Measurements from ENCODE around the gene NPHP4. TPM values are rescaled to one million over a fixed set of nuclear protein-coding genes. Genes with fewer than 3 reads are reported as not detected.

Gene NPHP4
- total and polyA plus RNA-seq, 4 donors = 1.7 to 5.6 (median 3.5) TPM

DNA sequence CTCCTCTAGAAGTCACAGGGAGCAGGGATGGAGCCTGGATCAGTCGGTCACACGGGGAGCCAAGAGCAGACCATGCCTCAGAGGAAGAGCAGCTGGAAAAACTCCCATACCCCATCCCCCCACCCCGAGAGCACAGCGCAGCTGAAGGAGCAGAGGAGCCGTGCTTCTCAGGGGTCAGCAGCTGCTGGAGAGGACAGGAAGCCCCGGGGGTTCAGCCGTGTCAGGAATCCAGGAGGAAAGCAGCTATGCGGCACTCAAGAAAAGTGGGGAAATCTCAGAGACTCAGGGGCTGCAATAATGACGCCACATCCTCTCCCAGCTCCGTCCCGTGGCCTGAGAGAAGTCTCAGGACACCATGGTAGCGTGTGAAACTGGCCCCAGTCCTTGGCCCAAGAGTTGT lies 102.3 kb downstream of the NPHP4 start:
- Histone ChIP-seq H3K27ac (ENCODE audit: low read depth in 1 of 2, low read length in 2 of 2) (no peak overlapping the region), H3K9ac (ENCODE audit: low read depth in 1 of 2, low read length in 2 of 2) (no peak overlapping the region), H3K27me3 (ENCODE audit: control insufficient read depth in 4 of 4, insufficient read depth in 4 of 4, low read length in 3 of 4) (no peaks in the 10 kb centered on the region), H3K36me3 (ENCODE audit: control insufficient read depth in 4 of 4, insufficient read depth in 3 of 4, low read depth in 1 of 4, low read length in 3 of 4) (no peaks in the 10 kb centered on the region), H3K4me3 (ENCODE audit: low read depth in 1 of 3, low read length in 3 of 3) (no peak overlapping the region), H3K9me3 (ENCODE audit: control insufficient read depth in 4 of 4, low read length in 3 of 4) (no peaks in the 10 kb centered on the region), H3K4me1 (ENCODE audit: control insufficient read depth in 4 of 4, insufficient read depth in 4 of 4, low read length in 3 of 4) (no peaks in the 10 kb centered on the region)
- no peak for DNase-seq (ENCODE audit: low spot score)
- no peak for TF ChIP-seq SP1 (IDR thresholded peaks at IDR 0.05)
- no peak for TF ChIP-seq YY1 (IDR thresholded peaks at IDR 0.05)
- no peak for TF ChIP-seq JUND (IDR thresholded peaks at IDR 0.05)
- TF ChIP-seq TAF1 (conservative IDR thresholded peaks at IDR 0.05) = no peak
- TF ChIP-seq, protein P1, sequence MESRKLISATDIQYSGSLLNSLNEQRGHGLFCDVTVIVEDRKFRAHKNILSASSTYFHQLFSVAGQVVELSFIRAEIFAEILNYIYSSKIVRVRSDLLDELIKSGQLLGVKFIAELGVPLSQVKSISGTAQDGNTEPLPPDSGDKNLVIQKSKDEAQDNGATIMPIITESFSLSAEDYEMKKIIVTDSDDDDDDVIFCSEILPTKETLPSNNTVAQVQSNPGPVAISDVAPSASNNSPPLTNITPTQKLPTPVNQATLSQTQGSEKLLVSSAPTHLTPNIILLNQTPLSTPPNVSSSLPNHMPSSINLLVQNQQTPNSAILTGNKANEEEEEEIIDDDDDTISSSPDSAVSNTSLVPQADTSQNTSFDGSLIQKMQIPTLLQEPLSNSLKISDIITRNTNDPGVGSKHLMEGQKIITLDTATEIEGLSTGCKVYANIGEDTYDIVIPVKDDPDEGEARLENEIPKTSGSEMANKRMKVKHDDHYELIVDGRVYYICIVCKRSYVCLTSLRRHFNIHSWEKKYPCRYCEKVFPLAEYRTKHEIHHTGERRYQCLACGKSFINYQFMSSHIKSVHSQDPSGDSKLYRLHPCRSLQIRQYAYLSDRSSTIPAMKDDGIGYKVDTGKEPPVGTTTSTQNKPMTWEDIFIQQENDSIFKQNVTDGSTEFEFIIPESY (IDR thresholded peaks at IDR 0.05) = no peak
- WGBS = 84% methylated on average over 12 of the region's 12 CpGs

DNA sequence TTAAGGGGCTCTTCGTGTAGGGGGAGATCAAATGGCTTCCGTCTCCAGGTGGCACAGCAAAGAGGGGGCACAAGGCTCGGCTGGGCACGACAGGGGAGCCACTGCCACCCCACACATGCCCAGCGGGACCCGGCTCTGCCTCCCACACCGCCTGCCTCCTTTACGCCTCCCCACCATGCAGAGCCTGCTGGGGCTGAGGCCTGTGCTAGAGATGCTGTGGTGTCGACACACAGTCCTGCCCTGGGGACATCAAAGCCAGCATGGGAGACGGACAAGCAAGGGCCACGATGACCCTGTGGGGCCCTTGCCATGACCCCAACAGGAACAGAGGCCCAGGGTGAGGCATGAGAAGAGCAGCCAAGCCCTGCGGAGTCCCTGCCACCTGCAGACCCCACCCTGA lies 102.8 kb downstream of the NPHP4 start:
- DNase-seq (ENCODE audit: low spot score) = no peak
- TF ChIP-seq SP1 (IDR thresholded peaks at IDR 0.05) = no peak
- TF ChIP-seq, protein P2, sequence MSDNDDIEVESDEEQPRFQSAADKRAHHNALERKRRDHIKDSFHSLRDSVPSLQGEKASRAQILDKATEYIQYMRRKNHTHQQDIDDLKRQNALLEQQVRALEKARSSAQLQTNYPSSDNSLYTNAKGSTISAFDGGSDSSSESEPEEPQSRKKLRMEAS (IDR thresholded peaks at IDR 0.05) = no peak
- TF ChIP-seq HNF4G (IDR thresholded peaks at IDR 0.05) = no peak
- no peak for TF ChIP-seq FOXA2 (IDR thresholded peaks at IDR 0.05)
- TF ChIP-seq EGR1 (IDR thresholded peaks at IDR 0.05; ENCODE audit: low read depth in 2 of 2) = no peak
- TF ChIP-seq YY1 (IDR thresholded peaks at IDR 0.05) = no peak
- TF ChIP-seq NR2F2 (IDR thresholded peaks at IDR 0.05) = no peak
- TF ChIP-seq FOXA1 (IDR thresholded peaks at IDR 0.05) = no peak
- TF ChIP-seq, protein P1 (IDR thresholded peaks at IDR 0.05) = no peak
- TF ChIP-seq, protein P3, sequence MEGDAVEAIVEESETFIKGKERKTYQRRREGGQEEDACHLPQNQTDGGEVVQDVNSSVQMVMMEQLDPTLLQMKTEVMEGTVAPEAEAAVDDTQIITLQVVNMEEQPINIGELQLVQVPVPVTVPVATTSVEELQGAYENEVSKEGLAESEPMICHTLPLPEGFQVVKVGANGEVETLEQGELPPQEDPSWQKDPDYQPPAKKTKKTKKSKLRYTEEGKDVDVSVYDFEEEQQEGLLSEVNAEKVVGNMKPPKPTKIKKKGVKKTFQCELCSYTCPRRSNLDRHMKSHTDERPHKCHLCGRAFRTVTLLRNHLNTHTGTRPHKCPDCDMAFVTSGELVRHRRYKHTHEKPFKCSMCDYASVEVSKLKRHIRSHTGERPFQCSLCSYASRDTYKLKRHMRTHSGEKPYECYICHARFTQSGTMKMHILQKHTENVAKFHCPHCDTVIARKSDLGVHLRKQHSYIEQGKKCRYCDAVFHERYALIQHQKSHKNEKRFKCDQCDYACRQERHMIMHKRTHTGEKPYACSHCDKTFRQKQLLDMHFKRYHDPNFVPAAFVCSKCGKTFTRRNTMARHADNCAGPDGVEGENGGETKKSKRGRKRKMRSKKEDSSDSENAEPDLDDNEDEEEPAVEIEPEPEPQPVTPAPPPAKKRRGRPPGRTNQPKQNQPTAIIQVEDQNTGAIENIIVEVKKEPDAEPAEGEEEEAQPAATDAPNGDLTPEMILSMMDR (IDR thresholded peaks at IDR 0.05; ENCODE audit: low read depth, low read length, missing input control) = no peak
- TF ChIP-seq RAD21 (IDR thresholded peaks at IDR 0.05) = no peak
- TF ChIP-seq JUND (IDR thresholded peaks at IDR 0.05) = no peak
- TF ChIP-seq, protein P4, sequence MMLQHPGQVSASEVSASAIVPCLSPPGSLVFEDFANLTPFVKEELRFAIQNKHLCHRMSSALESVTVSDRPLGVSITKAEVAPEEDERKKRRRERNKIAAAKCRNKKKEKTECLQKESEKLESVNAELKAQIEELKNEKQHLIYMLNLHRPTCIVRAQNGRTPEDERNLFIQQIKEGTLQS (IDR thresholded peaks at IDR 0.05) = no peak
- TF ChIP-seq HNF4A (conservative IDR thresholded peaks at IDR 0.05) = no peak
- TF ChIP-seq TAF1 (conservative IDR thresholded peaks at IDR 0.05) = no peak
- TF ChIP-seq RXRA (IDR thresholded peaks at IDR 0.05) = no peak
- no peak for TF ChIP-seq GABPA (IDR thresholded peaks at IDR 0.05 in 1 of 2, conservative IDR thresholded peaks at IDR 0.05 in 1 of 2)
- no peak overlapping the region for H3K27ac ChIP-seq (ENCODE audit: low read depth in 1 of 2, low read length in 2 of 2)
- no peaks in the 10 kb centered on the region for H3K9me3 ChIP-seq (ENCODE audit: control insufficient read depth in 4 of 4, low read length in 3 of 4)
- H3K4me3 ChIP-seq (ENCODE audit: low read depth in 1 of 3, low read length in 3 of 3) = no peak overlapping the region
- no peaks in the 10 kb centered on the region for H3K27me3 ChIP-seq (ENCODE audit: control insufficient read depth in 4 of 4, insufficient read depth in 4 of 4, low read length in 3 of 4)
- 95% methylated on average over 12 of the region's 12 CpGs for WGBS
- no peaks in the 10 kb centered on the region for H3K36me3 ChIP-seq (ENCODE audit: control insufficient read depth in 4 of 4, insufficient read depth in 3 of 4, low read depth in 1 of 4, low read length in 3 of 4)
- H3K9ac ChIP-seq (ENCODE audit: low read depth in 1 of 2, low read length in 2 of 2) = no peak overlapping the region
- H3K4me1 ChIP-seq (ENCODE audit: control insufficient read depth in 4 of 4, insufficient read depth in 4 of 4, low read length in 3 of 4) = no peaks in the 10 kb centered on the region

Measured in liver (tissue), 9 donors.